GM03348 (cell line): ENCODE measurements around the gene TSC22D4.
"Not testable (repeated sequence)": the region's sequence is repeated elsewhere in the genome, so short reads cannot be mapped to it uniquely, and the experiment has no call there.

Experiments used
- DNase-seq: peaks from one replicate; pipeline ENCODE4 v3.0.0; 2012; ENCODE audit warnings: low spot score

Gene TSC22D4

GRCh38 chr7:100472854-100473499 lies 6.0 kb downstream of the TSC22D4 start:
- DNase-seq = peak; percentile 45

- DNase-seq = no peak
Observed at GRCh38 chr7:100472121-100472851, 6.7 kb downstream of the TSC22D4 start.

GRCh38 chr7:100471021-100471420 lies 8.0 kb downstream of the TSC22D4 start:
- no peak for DNase-seq

GRCh38 chr7:100469227-100470044 lies 9.6 kb downstream of the TSC22D4 start:
- DNase-seq = peak; percentile 93

- DNase-seq = no peak
Observed at GRCh38 chr7:100467638-100468373, 11.2 kb downstream of the TSC22D4 start.

- DNase-seq = no peak
Observed at GRCh38 chr7:100466653-100467605, 12.1 kb downstream of the TSC22D4 start.

GRCh38 chr7:100465702-100466311 lies 13.2 kb downstream of the TSC22D4 start:
- peak; percentile 93 for DNase-seq

GRCh38 chr7:100465299-100465698 lies 13.7 kb downstream of the TSC22D4 start:
- no peak for DNase-seq

GRCh38 chr7:100464791-100465190 lies 14.2 kb downstream of the TSC22D4 start:
- DNase-seq = no peak

GRCh38 chr7:100464210-100464660 lies 14.8 kb downstream of the TSC22D4 start, which contains the start of gene SPACDR:
TSS of gene SPACDR (minus strand) at chr7:100464260. CDS start at chr7:100464025, 235 bp downstream.
- no peak for DNase-seq

- no peak for DNase-seq
Observed at GRCh38 chr7:100457033-100457432, 22.0 kb downstream of the TSC22D4 start.

GRCh38 chr7:100456562-100456961 lies 22.5 kb downstream of the TSC22D4 start:
- no peak for DNase-seq

- no peak for DNase-seq
Observed at GRCh38 chr7:100455206-100455605, 23.8 kb downstream of the TSC22D4 start.

GRCh38 chr7:100453854-100454253 lies 25.2 kb downstream of the TSC22D4 start:
- not testable (repeated sequence) for DNase-seq

GRCh38 chr7:100452513-100452912 lies 26.5 kb downstream of the TSC22D4 start:
- DNase-seq = no peak

GRCh38 chr7:100449190-100449795 lies 29.7 kb downstream of the TSC22D4 start:
- DNase-seq = no peak

GRCh38 chr7:100447363-100447762 lies 31.7 kb downstream of the TSC22D4 start:
- not testable (repeated sequence) for DNase-seq

GRCh38 chr7:100446040-100446439 lies 33.0 kb downstream of the TSC22D4 start:
- peak; percentile 36 for DNase-seq
